Measurements from ENCODE around the gene THAP7. TPM values are rescaled to one million over a fixed set of nuclear protein-coding genes. Genes with fewer than 3 reads are reported as not detected.

Gene THAP7
- total RNA-seq, 1 experiment from 2014 or later: 19.3 TPM

DNA sequence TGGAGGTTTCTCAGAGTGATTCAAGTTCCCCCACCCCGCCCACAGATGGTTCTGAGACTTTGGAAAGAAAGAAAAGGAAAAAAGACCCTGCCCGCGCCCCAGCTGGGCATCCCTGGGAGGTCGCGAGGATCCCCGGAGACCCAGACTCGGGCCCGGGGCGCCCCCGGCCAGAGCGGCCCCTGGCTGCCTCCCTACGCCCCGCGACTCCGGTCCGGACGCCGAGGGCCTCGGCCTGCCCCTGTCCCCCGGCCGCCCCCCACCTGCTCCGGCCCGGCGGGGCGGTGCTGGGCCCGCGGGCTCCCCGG lies 37.2 kb downstream of the THAP7 start:
- H3K36me3 Mint-ChIP-seq: no peaks in the 10 kb centered on the region
- DNase-seq (ENCODE audit: low spot score): no peak
- H3K27me3 Mint-ChIP-seq (ENCODE audit: low read depth): peaks cover 75% of the 10 kb centered on the region

DNA sequence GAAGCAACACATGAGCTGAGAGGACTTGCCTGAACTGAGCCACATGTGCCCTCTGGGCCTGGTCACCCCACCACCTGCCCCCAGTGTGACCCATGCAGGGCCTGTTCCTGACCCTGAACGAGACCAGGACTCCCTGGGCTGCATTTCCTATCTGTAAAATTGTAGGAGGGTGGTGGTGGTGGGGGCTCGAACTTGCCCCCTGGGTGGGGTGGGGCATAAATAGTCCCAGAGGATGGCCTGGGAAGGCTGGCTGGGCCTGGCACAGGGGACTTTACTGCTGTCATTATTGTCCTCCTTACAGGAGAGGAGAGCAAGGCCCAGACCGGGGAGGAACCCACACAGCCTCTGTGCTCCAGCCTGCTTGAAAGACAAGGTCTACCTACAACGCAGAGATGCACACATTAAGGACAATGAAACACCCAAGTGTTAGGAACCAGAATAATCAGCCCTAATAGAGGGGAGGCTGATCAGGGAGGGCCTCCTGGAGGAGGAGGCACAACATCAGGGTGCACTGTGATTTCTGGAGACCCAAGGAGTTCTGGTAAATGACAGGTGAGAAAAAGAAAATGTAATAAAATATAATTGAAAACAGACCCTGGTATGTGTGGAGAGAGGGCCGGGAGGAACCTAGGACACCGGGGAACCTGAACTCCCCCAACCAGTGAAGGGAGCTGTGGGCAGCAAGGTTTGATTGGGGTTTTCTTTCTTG lies 37.7 kb downstream of the THAP7 start:
- DNase-seq (ENCODE audit: low spot score) (no peak), ATAC-seq (no peak)
- ChIA-PET POLR2A (no interaction called here), CTCF (interaction anchor here (1.0 to 1.7 kb wide), 6 partner anchors 8 to 139 kb away, joined by 3 to 8 read pairs (median 4); partner anchors contain the start of genes CRKL and LZTR1)
- Mint-ChIP-seq H3K4me3 (peak overlapping the region; percentile 78), H3K9me3 (no peaks in the 10 kb centered on the region), H3K36me3 (no peaks in the 10 kb centered on the region), H3K27ac (no peak overlapping the region), H3K27me3 (ENCODE audit: low read depth) (peaks cover 69% of the 10 kb centered on the region), H3K4me1 (peaks cover 14% of the 10 kb centered on the region)
- TF ChIP-seq, protein P1, sequence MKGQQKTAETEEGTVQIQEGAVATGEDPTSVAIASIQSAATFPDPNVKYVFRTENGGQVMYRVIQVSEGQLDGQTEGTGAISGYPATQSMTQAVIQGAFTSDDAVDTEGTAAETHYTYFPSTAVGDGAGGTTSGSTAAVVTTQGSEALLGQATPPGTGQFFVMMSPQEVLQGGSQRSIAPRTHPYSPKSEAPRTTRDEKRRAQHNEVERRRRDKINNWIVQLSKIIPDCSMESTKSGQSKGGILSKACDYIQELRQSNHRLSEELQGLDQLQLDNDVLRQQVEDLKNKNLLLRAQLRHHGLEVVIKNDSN (CRISPR knock-in tag; IDR thresholded peaks at IDR 0.05): no peak
- TF ChIP-seq, protein P2, sequence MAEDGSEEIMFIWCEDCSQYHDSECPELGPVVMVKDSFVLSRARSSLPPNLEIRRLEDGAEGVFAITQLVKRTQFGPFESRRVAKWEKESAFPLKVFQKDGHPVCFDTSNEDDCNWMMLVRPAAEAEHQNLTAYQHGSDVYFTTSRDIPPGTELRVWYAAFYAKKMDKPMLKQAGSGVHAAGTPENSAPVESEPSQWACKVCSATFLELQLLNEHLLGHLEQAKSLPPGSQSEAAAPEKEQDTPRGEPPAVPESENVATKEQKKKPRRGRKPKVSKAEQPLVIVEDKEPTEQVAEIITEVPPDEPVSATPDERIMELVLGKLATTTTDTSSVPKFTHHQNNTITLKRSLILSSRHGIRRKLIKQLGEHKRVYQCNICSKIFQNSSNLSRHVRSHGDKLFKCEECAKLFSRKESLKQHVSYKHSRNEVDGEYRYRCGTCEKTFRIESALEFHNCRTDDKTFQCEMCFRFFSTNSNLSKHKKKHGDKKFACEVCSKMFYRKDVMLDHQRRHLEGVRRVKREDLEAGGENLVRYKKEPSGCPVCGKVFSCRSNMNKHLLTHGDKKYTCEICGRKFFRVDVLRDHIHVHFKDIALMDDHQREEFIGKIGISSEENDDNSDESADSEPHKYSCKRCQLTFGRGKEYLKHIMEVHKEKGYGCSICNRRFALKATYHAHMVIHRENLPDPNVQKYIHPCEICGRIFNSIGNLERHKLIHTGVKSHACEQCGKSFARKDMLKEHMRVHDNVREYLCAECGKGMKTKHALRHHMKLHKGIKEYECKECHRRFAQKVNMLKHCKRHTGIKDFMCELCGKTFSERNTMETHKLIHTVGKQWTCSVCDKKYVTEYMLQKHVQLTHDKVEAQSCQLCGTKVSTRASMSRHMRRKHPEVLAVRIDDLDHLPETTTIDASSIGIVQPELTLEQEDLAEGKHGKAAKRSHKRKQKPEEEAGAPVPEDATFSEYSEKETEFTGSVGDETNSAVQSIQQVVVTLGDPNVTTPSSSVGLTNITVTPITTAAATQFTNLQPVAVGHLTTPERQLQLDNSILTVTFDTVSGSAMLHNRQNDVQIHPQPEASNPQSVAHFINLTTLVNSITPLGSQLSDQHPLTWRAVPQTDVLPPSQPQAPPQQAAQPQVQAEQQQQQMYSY (CRISPR knock-in tag; IDR thresholded peaks at IDR 0.05): no peak
- TF ChIP-seq, protein P3, sequence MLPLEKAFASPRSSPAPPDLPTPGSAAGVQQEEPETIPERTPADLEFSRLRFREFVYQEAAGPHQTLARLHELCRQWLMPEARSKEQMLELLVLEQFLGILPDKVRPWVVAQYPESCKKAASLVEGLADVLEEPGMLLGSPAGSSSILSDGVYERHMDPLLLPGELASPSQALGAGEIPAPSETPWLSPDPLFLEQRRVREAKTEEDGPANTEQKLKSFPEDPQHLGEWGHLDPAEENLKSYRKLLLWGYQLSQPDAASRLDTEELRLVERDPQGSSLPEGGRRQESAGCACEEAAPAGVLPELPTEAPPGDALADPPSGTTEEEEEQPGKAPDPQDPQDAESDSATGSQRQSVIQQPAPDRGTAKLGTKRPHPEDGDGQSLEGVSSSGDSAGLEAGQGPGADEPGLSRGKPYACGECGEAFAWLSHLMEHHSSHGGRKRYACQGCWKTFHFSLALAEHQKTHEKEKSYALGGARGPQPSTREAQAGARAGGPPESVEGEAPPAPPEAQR (CRISPR knock-in tag; IDR thresholded peaks at IDR 0.05): no peak
- TF ChIP-seq, protein P4, sequence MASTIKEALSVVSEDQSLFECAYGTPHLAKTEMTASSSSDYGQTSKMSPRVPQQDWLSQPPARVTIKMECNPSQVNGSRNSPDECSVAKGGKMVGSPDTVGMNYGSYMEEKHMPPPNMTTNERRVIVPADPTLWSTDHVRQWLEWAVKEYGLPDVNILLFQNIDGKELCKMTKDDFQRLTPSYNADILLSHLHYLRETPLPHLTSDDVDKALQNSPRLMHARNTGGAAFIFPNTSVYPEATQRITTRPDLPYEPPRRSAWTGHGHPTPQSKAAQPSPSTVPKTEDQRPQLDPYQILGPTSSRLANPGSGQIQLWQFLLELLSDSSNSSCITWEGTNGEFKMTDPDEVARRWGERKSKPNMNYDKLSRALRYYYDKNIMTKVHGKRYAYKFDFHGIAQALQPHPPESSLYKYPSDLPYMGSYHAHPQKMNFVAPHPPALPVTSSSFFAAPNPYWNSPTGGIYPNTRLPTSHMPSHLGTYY (CRISPR knock-in tag; IDR thresholded peaks at IDR 0.05): no peak
- TF ChIP-seq PRRX2 (CRISPR knock-in tag; IDR thresholded peaks at IDR 0.05): no peak
- TF ChIP-seq, protein P5, sequence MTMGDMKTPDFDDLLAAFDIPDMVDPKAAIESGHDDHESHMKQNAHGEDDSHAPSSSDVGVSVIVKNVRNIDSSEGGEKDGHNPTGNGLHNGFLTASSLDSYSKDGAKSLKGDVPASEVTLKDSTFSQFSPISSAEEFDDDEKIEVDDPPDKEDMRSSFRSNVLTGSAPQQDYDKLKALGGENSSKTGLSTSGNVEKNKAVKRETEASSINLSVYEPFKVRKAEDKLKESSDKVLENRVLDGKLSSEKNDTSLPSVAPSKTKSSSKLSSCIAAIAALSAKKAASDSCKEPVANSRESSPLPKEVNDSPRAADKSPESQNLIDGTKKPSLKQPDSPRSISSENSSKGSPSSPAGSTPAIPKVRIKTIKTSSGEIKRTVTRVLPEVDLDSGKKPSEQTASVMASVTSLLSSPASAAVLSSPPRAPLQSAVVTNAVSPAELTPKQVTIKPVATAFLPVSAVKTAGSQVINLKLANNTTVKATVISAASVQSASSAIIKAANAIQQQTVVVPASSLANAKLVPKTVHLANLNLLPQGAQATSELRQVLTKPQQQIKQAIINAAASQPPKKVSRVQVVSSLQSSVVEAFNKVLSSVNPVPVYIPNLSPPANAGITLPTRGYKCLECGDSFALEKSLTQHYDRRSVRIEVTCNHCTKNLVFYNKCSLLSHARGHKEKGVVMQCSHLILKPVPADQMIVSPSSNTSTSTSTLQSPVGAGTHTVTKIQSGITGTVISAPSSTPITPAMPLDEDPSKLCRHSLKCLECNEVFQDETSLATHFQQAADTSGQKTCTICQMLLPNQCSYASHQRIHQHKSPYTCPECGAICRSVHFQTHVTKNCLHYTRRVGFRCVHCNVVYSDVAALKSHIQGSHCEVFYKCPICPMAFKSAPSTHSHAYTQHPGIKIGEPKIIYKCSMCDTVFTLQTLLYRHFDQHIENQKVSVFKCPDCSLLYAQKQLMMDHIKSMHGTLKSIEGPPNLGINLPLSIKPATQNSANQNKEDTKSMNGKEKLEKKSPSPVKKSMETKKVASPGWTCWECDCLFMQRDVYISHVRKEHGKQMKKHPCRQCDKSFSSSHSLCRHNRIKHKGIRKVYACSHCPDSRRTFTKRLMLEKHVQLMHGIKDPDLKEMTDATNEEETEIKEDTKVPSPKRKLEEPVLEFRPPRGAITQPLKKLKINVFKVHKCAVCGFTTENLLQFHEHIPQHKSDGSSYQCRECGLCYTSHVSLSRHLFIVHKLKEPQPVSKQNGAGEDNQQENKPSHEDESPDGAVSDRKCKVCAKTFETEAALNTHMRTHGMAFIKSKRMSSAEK (CRISPR knock-in tag; IDR thresholded peaks at IDR 0.05; ENCODE audit: borderline replicate concordance): no peak

More for the DNA sequence above, 37.2 kb downstream of the THAP7 start:
- Mint-ChIP-seq H3K4me1 (peaks cover 14% of the 10 kb centered on the region), H3K9me3 (no peaks in the 10 kb centered on the region), H3K27ac (no peak overlapping the region), H3K4me3 (peak overlapping the region; percentile 78)
- ChIA-PET POLR2A (no interaction called here), CTCF (interaction anchor here (1.0 to 1.7 kb wide), 5 partner anchors 9 to 138 kb away, joined by 3 to 8 read pairs (median 4); partner anchors contain the start of genes CRKL and LZTR1)
- TF ChIP-seq, protein P6, sequence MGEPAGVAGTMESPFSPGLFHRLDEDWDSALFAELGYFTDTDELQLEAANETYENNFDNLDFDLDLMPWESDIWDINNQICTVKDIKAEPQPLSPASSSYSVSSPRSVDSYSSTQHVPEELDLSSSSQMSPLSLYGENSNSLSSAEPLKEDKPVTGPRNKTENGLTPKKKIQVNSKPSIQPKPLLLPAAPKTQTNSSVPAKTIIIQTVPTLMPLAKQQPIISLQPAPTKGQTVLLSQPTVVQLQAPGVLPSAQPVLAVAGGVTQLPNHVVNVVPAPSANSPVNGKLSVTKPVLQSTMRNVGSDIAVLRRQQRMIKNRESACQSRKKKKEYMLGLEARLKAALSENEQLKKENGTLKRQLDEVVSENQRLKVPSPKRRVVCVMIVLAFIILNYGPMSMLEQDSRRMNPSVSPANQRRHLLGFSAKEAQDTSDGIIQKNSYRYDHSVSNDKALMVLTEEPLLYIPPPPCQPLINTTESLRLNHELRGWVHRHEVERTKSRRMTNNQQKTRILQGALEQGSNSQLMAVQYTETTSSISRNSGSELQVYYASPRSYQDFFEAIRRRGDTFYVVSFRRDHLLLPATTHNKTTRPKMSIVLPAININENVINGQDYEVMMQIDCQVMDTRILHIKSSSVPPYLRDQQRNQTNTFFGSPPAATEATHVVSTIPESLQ (CRISPR knock-in tag; IDR thresholded peaks at IDR 0.05): no peak
- TF ChIP-seq TEAD1 (CRISPR knock-in tag; IDR thresholded peaks at IDR 0.05): no peak
- TF ChIP-seq NFYB (CRISPR knock-in tag; conservative IDR thresholded peaks at IDR 0.05; ENCODE audit: low read depth): no peak
- TF ChIP-seq MYBL2 (CRISPR knock-in tag; IDR thresholded peaks at IDR 0.05): no peak
- no peak for TF ChIP-seq PRRX2 (CRISPR knock-in tag; IDR thresholded peaks at IDR 0.05)
- no peak for TF ChIP-seq RORB (CRISPR knock-in tag; IDR thresholded peaks at IDR 0.05)
- TF ChIP-seq, protein P7, sequence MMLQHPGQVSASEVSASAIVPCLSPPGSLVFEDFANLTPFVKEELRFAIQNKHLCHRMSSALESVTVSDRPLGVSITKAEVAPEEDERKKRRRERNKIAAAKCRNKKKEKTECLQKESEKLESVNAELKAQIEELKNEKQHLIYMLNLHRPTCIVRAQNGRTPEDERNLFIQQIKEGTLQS (CRISPR knock-in tag; conservative IDR thresholded peaks at IDR 0.05): no peak
- no peak for TF ChIP-seq ZNF138 (CRISPR knock-in tag; conservative IDR thresholded peaks at IDR 0.05)
- TF ChIP-seq, protein P8, sequence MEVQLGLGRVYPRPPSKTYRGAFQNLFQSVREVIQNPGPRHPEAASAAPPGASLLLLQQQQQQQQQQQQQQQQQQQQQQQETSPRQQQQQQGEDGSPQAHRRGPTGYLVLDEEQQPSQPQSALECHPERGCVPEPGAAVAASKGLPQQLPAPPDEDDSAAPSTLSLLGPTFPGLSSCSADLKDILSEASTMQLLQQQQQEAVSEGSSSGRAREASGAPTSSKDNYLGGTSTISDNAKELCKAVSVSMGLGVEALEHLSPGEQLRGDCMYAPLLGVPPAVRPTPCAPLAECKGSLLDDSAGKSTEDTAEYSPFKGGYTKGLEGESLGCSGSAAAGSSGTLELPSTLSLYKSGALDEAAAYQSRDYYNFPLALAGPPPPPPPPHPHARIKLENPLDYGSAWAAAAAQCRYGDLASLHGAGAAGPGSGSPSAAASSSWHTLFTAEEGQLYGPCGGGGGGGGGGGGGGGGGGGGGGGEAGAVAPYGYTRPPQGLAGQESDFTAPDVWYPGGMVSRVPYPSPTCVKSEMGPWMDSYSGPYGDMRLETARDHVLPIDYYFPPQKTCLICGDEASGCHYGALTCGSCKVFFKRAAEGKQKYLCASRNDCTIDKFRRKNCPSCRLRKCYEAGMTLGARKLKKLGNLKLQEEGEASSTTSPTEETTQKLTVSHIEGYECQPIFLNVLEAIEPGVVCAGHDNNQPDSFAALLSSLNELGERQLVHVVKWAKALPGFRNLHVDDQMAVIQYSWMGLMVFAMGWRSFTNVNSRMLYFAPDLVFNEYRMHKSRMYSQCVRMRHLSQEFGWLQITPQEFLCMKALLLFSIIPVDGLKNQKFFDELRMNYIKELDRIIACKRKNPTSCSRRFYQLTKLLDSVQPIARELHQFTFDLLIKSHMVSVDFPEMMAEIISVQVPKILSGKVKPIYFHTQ (CRISPR knock-in tag; IDR thresholded peaks at IDR 0.05): no peak
- TF ChIP-seq ZNF423 (CRISPR knock-in tag; IDR thresholded peaks at IDR 0.05): no peak
- no peak for ATAC-seq

Measured in WTC11 (cell line).